Esophagus muscularis mucosa (tissue), 4 donors: ENCODE results near the gene LYG2. TPM values are rescaled to one million over a fixed set of nuclear protein-coding genes. Genes with fewer than 3 reads are reported as not detected.

Experiments used
- DNase-seq: peaks from one replicate; pipeline ENCODE4 v3.0.0-alpha.2; 2017; ENCODE audit errors: extremely low spot score
- H3K27ac ChIP-seq, 4 donors: fragments of 200-600 bp; sonication (generic); replicated peaks in 1 of 4; 1 replicate in 3 of 4; 2 replicates in 1 of 4; pipeline ENCODE4 v1.5.1; 2016 to 2019; ENCODE audit warnings: mild to moderate bottlenecking in 1 of 4
- H3K27me3 ChIP-seq, 4 donors: fragments of 200-600 bp; sonication (generic); one replicate each; pipeline versions ENCODE4 v1.5.1 to v1.6.0; 2016 to 2019
- H3K36me3 ChIP-seq, 4 donors: fragments of 200-600 bp; sonication (generic); one replicate each; pipeline ENCODE4 v1.5.1; 2016 to 2019
- H3K4me1 ChIP-seq, 4 donors: fragments of 200-600 bp; sonication (generic); one replicate each; pipeline ENCODE4 v1.5.1; 2016 to 2019
- H3K4me3 ChIP-seq, 4 donors: fragments of 200-600 bp; sonication (generic); 1 replicate in 2 of 4; 2 replicates in 2 of 4; pipeline ENCODE4 v1.5.1; 2016 to 2019; ENCODE audit warnings: mild to moderate bottlenecking in 4 of 4, moderate library complexity in 1 of 4
- H3K9me3 ChIP-seq, 4 donors: fragments of 200-600 bp; sonication (generic); 1 replicate in 3 of 4; 2 replicates in 1 of 4; pipeline ENCODE4 v1.5.1; 2016 to 2019
- CTCF ChIP-seq, 3 experiments: fragments of 200-600 bp in 2 of 3; fragments of 450-650 bp in 1 of 3; sonication (generic) in 2 of 3; IDR thresholded peaks; one replicate each; pipeline ENCODE4 v1.5.1; 2017 to 2019; ENCODE audit warnings: antibody characterized with exemption in 3 of 3, mild to moderate bottlenecking in 2 of 3, moderate library complexity in 1 of 3
- EP300 ChIP-seq: sonication (generic); formaldehyde crosslinking; IDR thresholded peaks from one replicate; pipeline ENCODE4 v1.6.1; 2017; ENCODE audit warnings: antibody characterized with exemption
- POLR2A ChIP-seq: fragments of 450-650 bp; IDR thresholded peaks from one replicate; pipeline ENCODE4 v1.6.1; 2017; ENCODE audit warnings: antibody characterized with exemption, moderate library complexity, mild to moderate bottlenecking, low read depth
- POLR2AphosphoS5 ChIP-seq, 2 donors: sonication (generic); formaldehyde crosslinking; IDR thresholded peaks; one replicate each; pipeline ENCODE4 v1.6.1; 2017; ENCODE audit warnings: antibody characterized with exemption in 2 of 2
- WGBS: methylation state at CpG from one replicate; pipeline ENCODE4 v1.1.5; 2018; 5-methylcytosine and 5-hydroxymethylcytosine counted together
- intact Hi-C: fragments of 100-400 bp; cut with DNase I; formaldehyde crosslinking; loops from one replicate; pipeline ENCODE4 v1.15.1; 2023
- total RNA-seq, 4 donors: library from RNA; depleted of rRNA; stranded (reverse); fragments of >200 nt; gene quantifications; one replicate each; pipeline versions ENCODE4 v1.1.0 to v1.2.1, GENCODE V29; 2016

LYG2 gene
- total RNA-seq, 4 donors from 2014 or later = not detected

DNA sequence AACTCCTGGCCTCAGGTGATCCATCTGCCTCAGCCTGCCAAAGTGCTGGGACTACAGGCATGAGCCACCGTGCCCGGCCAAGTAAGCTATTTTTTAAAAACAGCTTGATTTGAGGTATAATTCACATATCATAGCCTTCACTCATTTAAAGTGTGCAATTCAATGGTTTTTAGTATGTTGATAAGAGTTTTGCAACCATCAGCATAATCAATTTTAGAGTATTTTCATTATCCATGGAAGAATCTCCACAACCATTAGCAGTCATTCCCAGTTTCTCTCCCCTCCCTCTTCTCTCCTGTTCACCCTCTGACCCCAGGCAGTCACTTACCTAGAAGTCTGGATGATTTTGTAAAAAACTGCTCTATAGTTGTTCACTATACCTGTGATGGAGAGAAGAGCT lies 4.7 kb upstream of the LYG2 start:
- DNase-seq = no peak
- no peaks in the 10 kb centered on the region for H3K4me1 ChIP-seq
- H3K9me3 ChIP-seq = no peaks in the 10 kb centered on the region
- peaks cover 0 to 10% (median 3%) of the 10 kb centered on the region in 4 donors for H3K36me3 ChIP-seq
- no peaks in the 10 kb centered on the region for H3K27me3 ChIP-seq
- 94% methylated on average over 2 of the region's 2 CpGs for WGBS
- no peak overlapping the region for H3K4me3 ChIP-seq
- H3K27ac ChIP-seq = no peak overlapping the region
- TF ChIP-seq EP300 = no peak
- no peak for TF ChIP-seq CTCF (IDR thresholded peaks at IDR 0.05)
- no peak for TF ChIP-seq POLR2AphosphoS5 (IDR thresholded peaks at IDR 0.05)
- no peak for TF ChIP-seq POLR2A
- intact Hi-C loops = no loop called here

- no peak for TF ChIP-seq POLR2AphosphoS5 (IDR thresholded peaks at IDR 0.05)
- TF ChIP-seq POLR2A = no peak
- no peak for TF ChIP-seq CTCF (IDR thresholded peaks at IDR 0.05)
- TF ChIP-seq EP300 = no peak
- WGBS = 94% methylated on average over 4 of the region's 4 CpGs
- Histone ChIP-seq H3K9me3 (no peaks in the 10 kb centered on the region), H3K27ac (no peak overlapping the region), H3K4me3 (no peak overlapping the region), H3K36me3 (peaks cover 0 to 10% (median 3%) of the 10 kb centered on the region in 4 donors), H3K27me3 (no peaks in the 10 kb centered on the region), H3K4me1 (no peaks in the 10 kb centered on the region)
- no peak for DNase-seq
- intact Hi-C loops = no loop called here
Measured at GRCh38 chr2:99259465-99259864, 4.0 kb upstream of the LYG2 start.

DNA sequence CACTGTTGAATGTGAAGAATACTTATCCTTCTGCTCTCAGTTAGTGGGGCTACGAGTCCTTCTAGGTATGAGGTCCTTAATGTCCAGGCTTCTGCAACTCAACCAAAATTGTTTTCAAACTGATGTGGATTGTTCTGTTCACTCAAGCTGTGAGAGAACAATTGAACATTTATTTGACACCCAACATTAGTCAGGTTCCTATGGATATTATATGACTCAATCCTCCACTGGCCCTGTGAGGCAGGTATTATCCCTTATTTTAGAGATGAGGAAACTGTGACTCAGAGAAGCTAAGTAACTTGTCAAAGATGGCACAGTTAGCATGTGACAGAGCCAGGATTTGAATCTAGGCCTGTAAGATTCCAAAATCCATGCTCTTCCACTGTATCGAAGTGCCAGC lies 1.2 kb upstream of the LYG2 start:
- H3K36me3 ChIP-seq = no peaks in the 10 kb centered on the region
- no peak overlapping the region for H3K4me3 ChIP-seq
- H3K9me3 ChIP-seq = no peaks in the 10 kb centered on the region
- no peak overlapping the region for H3K27ac ChIP-seq
- H3K4me1 ChIP-seq = no peaks in the 10 kb centered on the region
- no peaks in the 10 kb centered on the region for H3K27me3 ChIP-seq
- intact Hi-C loops = no loop called here
- no peak for DNase-seq
- 97% methylated on average over 2 of the region's 2 CpGs for WGBS
- TF ChIP-seq CTCF (IDR thresholded peaks at IDR 0.05) (no peak), EP300 (no peak), POLR2AphosphoS5 (IDR thresholded peaks at IDR 0.05) (no peak), POLR2A (no peak)

- H3K27me3 ChIP-seq = no peaks in the 10 kb centered on the region
Measured at GRCh38 chr2:99249951-99250350, 5.5 kb downstream of the LYG2 start.

More at GRCh38 chr2:99249951-99250350, 5.5 kb downstream of the LYG2 start:
- 98% methylated on average over 2 of the region's 2 CpGs for WGBS
- no peak for TF ChIP-seq POLR2A
- no peak for TF ChIP-seq POLR2AphosphoS5 (IDR thresholded peaks at IDR 0.05)
- no peak for TF ChIP-seq CTCF (IDR thresholded peaks at IDR 0.05)
- TF ChIP-seq EP300 = no peak
- Histone ChIP-seq H3K4me1 (no peaks in the 10 kb centered on the region), H3K27ac (no peak overlapping the region), H3K36me3 (peaks cover 0 to 5% (median 0%) of the 10 kb centered on the region in 4 donors), H3K9me3 (no peaks in the 10 kb centered on the region), H3K4me3 (no peak overlapping the region)
- DNase-seq = no peak
- intact Hi-C loops = no loop called here
